HG02970 (cell line): ENCODE data around the gene NEDD4L.

Source experiments
- ATAC-seq: cut with Tn5 transposase; IDR thresholded peaks from one replicate; pipeline ENCODE4 v1.9.1; 2021; ENCODE audit warnings: mild to moderate bottlenecking, moderate library complexity, moderate number of reproducible peaks; ENCODE audit not compliant: unreplicated experiment, low FRiP score

Gene NEDD4L

DNA sequence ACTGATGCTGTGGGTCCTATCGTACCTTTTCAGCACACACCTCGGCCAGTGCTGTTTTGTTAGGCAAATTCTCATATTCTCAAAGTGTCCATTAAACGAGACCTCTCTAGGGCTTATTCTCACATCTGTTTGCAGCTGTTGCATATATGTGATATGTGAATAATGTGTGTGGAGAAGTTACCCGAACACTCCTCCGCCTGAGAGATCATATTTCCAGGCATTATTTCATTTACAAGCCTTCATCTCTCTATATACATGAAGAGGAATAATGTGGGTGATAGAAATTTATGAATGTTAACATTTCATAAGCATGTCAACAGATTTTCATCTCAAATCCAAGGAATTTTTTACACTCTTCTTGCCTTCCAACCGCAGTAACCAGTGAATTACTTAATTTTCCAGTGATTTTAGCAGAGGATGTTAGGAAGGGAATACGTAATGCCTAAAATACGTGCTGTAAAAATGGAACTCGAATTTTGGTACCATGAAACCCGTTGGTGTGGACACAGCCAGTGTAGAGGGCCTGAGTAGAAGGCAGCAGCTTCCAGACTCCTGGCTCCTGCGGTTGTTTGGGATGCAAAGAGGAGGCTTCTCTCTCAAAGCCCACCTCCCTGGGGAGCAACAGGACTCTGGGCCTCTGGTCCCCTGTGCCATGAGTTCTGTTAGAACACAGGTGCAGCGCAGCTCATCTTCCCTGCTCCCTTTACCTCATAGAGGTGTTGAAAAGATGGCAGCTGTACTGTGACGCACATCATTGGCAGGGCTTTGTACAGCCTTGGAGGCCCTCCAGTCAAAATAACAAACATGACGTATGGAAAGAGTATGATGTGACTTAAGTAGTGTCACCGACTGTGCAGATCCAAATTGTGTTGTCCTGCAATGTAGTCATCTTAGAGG is 280.1 kb downstream of the NEDD4L start:
- ATAC-seq = no peak

DNA sequence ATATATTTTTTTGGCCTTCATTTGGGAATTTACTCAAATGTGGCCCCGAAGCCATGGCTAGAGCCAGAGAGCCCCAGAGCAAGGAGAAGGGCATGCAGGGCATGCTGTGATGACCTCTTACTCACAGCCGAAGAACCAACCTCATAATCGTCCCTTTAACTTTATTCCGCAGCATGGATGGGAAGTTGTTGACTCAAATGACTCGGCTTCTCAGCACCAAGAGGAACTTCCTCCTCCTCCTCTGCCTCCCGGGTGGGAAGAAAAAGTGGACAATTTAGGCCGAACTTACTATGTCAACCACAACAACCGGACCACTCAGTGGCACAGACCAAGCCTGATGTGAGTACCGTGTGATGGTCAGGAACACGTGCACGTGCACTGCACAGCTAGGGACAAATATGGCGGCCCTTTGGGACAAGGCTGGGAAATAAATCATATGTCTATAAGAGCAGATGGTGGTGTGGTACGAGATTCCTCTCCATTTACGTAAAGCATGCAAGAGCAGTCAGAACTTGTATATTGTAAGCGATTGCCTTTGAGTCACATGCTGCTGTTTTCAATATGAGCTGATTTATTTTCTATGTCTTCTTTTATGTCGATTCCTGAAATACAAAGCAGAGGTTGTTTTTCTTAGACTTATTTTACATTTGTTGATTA is 280.9 kb downstream of the NEDD4L start:
- no peak for ATAC-seq

DNA sequence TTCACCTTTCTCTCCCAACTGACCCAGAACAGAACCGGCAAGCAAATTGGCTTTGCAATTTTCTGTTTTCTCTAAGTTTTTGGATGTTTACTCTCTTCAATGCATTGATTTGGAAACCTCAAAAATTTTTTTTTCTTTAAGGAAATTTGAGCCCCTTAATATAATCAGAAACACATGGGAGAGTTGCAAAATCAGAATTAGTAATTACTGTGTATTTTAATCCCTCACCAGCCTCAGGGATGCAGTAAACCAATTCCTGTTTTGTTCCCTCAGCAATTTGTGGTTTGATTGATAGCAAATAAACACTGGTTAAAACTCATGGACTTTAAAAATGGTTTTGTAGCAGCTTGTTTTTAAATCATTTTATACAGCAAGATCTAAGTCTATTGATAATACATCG is 281.5 kb downstream of the NEDD4L start:
- ATAC-seq = no peak

DNA sequence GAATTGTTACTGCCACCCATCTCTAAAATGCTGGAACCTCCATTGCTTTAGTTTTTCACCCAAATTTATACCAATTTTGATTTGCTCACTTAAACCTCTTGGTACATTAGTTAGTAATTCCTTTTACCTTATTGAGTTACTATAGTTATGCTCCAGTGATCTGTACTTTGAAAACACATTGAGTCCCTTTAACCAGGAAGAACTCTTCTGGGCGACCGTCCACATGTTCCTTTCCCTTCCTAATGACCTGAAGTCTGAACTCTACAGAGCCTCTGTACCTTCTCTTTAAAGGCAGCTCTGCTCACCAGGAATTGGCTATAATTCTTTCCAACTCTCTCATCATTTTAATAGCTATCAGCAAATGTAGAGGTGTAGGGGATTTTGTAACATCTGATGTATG is 290.0 kb downstream of the NEDD4L start:
- ATAC-seq = no peak

DNA sequence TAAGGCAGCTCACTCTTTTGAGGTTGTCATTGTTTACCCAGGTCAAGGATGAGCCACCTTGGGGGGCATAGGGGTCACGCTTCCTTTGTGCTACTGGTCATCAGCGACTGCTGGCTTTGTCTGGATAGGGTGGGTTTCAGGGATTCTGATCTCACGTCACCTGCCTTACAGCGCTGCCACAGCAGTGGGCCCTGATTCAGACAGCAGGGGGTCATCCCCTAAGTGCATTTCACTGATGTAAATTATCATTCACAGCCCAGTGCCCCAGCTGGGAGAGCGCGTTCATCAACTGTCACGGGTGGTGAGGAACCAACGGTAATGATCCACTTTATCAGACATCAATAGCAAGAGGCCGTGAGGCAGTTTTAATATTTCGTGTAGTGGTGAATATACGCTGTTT is 291.2 kb downstream of the NEDD4L start:
- ATAC-seq = no peak

DNA sequence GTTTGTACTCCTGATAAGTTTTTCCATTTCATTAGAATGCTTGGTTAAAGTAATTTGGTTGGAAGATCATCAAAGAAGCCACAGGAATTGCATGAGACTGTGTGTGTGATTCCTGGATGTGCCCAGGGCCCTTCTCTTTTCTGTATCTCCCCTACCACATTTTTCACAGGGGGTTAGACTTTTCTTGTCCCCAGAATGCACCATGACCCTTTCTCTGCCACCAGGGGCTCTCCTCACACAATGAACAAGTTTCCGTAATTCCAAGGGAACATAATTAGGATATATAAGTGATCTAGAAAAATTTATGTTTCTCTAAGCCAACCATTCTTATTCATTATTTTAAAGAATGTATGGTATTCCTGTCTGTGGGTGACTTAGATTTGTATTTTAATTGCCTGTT is 291.8 kb downstream of the NEDD4L start:
- ATAC-seq = no peak

DNA sequence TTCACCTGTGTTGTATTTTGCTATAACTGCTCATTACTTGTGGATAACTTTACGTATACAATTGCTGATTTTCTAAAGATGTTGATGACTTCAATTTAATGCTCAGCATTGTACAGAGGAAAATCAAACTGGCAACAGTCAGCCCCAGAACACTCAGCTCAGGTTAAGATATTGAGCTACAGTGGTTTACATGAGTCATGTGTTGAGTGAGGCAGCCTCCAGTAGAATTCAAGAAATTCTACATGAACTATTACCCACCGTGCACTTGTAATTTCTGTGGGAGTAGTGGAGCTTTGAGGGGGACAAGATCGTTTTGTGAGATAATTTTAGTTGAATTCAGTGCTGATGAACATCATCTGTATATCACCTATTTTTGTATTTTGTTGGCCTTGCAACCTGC is 292.6 kb downstream of the NEDD4L start:
- ATAC-seq = no peak

DNA sequence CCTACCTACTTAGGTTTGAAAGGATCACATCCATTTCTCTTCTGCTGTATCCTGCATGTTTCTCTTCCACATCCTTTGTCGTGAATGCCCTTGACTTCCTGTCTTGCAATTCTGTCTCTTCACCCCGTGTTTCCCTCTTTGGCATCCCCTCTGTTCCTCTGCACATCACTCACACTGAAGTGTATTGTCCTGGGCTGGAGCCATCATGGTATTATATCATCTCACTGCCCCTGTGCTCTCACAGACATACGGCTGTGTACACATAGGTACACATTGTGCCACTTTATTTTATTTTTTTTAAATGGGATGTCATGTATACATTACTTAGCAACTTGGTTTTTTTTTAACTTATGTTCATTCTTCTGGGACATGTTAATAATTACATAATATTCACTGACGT is 293.3 kb downstream of the NEDD4L start:
- no peak for ATAC-seq

DNA sequence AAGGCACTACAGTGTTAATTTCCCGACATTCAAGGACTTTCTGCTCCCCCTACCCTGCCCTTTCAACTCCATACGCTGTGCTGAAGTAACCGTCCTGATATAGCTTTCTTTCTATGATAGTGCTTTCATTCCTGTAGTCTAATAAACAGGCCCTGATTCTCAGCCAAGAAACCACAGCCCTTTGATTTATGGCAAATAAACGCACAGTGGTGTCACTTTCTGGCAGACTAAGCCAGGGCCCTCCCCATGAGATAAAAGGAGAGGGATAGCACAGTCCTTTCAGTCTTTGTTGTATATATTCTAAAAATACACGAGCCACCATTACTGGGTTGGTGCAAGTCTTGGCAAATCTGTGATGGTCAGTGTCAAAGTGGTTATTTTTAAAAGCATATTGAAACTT is 293.7 kb downstream of the NEDD4L start:
- no peak for ATAC-seq

DNA sequence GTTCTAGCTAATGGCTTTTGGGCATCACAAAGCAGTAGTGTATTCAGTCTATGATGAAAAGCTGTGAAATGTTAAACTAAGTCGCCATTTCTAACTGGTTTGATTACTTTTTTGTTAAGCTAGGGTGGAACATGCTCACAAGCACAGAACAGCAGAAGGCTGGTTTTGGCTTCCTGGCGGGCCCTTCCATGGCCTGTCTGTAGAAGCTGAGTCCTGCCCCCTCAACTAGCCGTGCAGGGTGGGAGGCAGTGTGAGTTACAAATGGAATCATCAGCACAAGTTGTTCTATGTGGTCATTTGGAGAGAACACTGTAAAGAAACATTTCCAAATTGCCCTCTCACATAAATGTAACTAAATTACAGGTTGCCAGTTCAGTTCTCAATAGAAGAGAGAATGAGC is 294.1 kb downstream of the NEDD4L start:
- no peak for ATAC-seq

DNA sequence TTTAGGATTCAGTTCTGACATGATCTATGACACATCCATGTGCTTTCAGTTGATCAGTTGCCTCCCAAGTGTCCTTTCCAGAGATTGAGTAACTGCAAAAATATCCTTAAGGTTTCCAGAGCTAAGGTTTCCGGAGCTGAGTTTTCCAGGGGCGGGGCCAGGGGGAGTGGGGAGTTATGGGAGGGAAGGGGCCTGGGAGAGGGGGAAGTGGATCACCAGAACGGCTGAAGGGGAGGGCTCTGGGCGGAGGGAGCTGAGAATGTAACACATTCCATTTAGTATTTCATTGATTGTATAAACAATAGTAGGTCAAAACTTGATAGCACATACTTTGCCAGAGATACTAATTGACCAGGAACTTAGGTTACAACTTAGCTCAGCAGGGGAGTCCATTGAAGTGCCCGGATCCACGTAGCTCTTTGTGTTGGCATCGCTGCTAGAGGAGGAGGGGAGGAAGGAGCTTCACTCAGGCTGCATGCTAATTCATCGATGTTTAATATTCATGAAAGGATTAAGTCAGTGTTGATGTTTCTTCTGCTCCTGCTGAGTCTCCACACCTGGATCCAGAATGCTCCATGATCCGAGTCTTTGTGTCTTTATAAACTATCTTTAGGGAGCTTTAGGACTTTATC is 295.1 kb downstream of the NEDD4L start:
- no peak for ATAC-seq

DNA sequence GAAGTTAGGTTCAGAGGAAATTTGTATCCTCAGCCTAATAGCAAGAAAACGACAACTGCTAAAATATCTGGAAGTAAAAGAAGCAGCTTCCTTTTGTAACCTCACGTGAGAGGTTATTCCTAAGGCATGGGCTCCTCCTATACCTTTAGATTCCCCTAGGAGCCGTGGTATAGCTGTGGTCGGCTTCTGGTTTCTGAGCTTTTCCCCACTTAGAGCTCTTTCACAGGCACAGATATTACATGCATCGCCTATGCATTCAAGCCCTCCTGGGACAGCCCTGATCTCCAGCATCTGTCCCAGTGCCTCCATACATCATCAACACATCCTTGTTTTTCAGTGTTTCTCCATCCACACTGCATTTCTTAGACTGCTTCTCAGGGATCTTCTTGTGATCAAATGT is 295.9 kb downstream of the NEDD4L start:
- no peak for ATAC-seq

DNA sequence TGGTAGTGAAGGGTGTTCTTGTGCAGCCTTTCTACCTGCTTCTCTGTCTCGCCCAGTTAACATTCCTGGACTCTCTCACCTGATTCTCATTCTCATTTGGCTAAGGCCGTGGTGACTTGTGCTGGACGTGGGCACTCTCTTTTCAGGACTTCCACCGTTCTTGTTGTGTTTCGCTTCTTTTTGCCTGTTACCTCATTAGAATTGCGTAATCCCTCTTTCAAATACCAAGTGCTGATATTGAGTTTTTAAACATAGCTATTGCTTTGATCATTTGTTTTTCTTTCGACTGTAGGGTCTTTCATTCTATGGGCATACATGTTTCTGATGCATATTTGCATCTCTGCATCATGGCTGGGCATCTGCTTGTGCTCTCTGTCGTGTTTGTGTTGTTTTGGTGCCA is 297.9 kb downstream of the NEDD4L start:
- no peak for ATAC-seq

DNA sequence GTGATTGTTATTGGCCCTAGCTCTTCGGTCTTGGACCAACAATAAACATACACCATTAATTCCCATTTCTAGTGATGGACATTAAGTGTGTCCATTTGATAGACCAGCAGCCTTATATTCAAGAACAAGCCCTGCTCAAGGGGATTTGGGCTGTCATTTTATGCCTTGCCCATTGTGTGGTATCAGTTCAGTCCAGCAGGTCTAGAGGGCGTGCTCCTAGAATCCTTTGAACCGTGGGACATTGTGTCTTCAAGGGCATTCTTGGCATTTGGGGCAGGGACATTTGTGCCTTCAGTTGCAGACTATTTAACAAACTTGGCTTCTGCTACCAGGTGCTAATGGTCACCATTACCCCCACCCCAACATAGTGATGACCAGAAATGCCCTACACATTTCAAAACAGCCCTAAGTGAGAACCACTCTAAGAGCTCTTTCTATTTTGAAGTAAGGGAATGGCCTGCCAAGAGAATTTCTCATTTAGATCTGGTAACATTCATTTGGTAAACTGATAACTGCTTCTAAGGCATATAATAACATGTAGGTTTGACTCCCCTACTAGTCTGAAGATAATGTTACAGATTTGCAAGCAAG is 300.1 kb downstream of the NEDD4L start:
- no peak for ATAC-seq

DNA sequence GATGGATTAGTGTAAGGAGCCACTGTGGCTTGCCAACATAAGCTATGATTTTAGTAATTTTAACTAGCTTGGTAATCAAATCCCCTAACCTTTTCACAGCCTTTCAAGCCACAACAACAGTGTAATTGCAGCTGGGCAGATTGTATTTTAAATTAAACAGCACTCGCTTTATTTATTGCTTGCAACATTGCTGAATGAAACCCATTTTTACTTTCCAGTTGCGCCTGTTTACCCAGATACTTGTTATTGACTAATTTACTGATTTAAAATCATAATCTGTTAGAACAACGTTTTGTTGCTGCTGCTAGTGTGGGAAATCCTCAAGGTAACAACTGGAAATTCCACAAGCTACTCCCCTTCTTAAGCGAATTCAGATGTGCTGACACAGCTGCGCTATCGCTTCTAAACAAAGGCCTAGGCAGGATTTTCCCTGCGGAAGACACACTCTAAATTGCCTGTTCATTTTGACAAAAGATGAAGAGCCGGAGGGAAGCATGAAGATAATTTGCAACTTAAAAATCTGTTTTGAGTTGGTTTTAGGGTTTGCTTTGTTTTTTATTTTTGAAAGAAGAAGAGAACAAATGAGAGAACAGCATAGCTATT is 300.9 kb downstream of the NEDD4L start:
- no peak for ATAC-seq

DNA sequence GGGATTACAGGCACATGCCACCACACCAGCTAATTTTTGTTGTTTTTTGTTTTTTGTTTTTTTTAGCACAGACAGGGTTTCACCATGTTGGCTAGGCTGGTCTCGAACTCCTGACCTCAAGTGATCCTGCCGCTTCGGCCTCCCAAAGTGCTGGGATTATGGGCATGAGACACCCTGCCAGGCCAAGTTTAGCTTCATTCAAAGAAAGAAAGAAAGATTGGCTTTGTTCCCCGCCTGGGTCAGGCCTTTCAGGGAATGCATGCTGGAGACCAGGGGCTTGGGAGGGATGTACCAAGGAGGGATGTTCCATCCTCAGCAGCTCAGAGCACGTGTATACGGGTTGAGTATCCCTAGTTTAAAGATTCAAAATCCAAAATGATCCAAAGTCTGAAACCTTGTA is 301.8 kb downstream of the NEDD4L start:
- no peak for ATAC-seq

DNA sequence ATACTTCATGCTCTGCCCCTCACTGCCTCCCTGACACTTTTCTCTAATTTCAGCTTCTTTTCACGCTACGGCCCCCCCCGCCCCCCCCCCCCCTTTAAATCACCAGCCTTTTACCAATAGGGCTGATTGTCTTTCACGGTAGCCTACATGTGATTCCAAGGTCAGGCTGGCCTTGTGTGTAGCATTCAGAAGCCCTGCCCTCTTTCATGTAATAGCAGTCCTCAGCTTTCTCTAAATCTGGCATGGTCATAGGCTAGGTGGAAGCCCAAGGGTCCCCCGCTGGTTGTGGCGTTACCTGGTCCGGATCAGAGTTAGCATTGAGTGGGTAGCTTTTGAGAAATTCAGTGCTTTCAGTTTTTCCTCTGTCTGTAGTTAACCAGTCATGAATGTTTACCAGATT is 303.1 kb downstream of the NEDD4L start:
- ATAC-seq = no peak

DNA sequence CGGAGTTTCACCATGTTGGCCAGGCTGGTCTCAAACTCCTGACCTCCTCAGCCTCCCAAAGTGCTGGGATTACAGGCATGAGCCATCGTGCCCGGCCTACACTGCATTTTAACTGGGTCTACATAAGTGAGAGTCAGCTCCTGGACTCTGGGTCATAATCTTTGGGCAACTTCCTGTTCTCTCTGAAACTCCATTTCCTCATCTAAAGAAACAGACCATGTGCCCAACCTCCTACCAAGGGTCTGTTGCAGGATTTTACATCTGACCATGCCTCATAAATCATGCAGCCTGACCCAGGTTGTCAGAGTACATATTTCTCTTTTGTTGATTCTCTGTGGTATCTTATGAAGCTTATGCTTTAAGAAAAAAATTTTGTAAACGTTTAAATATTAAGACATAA is 304.5 kb downstream of the NEDD4L start:
- ATAC-seq = no peak

DNA sequence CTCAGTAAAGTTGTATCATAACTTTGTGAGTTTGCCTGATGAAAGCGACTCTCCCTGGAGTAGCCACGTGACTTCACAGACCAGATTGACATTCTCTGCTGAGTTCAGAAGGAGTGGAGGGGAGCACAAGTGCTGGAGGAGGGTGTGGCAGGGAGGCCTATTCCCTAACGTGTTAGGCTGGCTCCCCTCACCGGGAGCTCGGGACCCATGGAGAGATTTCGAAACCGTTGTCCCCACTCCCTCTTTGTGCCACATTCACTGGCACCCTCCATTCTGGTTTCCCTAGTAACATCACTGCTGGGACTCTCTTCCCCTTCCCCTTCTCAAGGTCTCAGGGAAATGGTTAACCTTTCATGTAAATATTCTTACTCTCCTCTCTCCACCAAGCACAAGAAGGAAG is 304.9 kb downstream of the NEDD4L start:
- no peak for ATAC-seq

DNA sequence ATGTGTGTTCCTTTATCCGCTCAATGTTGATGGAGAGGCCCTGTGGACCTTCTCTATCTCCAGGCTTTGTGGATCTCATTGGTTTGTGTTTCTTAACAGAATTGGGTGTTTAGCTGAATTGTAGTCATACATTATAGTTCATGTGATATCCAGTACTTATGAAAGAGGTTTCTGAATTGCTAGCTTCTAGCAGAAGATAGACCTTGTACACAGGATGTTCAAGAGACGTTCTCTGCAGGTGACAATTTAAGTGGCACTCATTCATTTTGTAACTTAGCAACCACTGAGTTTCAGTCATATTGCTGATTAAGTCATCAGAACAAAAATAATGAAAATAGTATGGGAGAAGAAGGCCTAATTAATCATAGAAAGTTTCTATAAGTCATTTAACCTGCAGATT is 305.6 kb downstream of the NEDD4L start:
- ATAC-seq = no peak

DNA sequence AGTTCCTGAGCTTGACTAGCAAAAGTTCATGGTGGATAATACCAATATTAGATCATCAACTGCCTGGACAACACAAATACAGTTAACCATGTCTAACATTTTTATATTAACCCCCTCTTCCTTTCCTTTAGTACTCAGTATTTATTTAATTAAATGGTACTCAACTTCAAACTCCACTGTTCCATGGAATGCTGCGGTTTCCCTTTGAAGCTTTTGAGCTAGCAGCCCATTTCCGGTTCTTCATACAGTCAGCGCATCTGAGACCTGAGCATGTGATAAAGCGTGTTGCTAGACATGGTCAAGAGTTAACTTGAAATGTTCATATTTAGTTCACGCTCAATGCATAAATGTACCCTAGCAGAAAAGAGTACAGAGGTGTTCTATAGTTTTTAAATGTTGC is 306.5 kb downstream of the NEDD4L start:
- no peak for ATAC-seq
